NCI-H2171 (cell line): ENCODE results near the gene C1orf216.
"Not testable (repeated sequence)": the region's sequence is repeated elsewhere in the genome, so short reads cannot be mapped to it uniquely, and the experiment has no call there.

Experiments
- DNase-seq: peaks from one replicate; lab custom pipeline; 2025; lab: John Stamatoyannopoulos, UW

The C1orf216 gene

GRCh38 chr1:35706846-35707600 is 11.7 kb downstream of the C1orf216 start:
- peak; percentile 30 for DNase-seq

GRCh38 chr1:35702508-35702907 is 16.2 kb downstream of the C1orf216 start:
- no peak for DNase-seq

- DNase-seq: not testable (repeated sequence)
Measured at GRCh38 chr1:35699152-35699551, 19.5 kb downstream of the C1orf216 start.

- no peak for DNase-seq
Measured at GRCh38 chr1:35692317-35692716, 26.4 kb downstream of the C1orf216 start.

GRCh38 chr1:35691571-35692220 is 27.0 kb downstream of the C1orf216 start:
- DNase-seq: no peak

- no peak for DNase-seq
Measured at GRCh38 chr1:35691080-35691479, 27.6 kb downstream of the C1orf216 start.

- DNase-seq: not testable (repeated sequence)
Measured at GRCh38 chr1:35690103-35690502, 28.6 kb downstream of the C1orf216 start.

GRCh38 chr1:35688161-35688560 is 30.5 kb downstream of the C1orf216 start:
- DNase-seq: no peak

- DNase-seq: no peak
Measured at GRCh38 chr1:35683012-35683411, 35.7 kb downstream of the C1orf216 start.

- no peak for DNase-seq
Measured at GRCh38 chr1:35680271-35680670, 38.4 kb downstream of the C1orf216 start.

- DNase-seq: no peak
Measured at GRCh38 chr1:35675773-35676172, 42.9 kb downstream of the C1orf216 start.

GRCh38 chr1:35674111-35674510 is 44.6 kb downstream of the C1orf216 start:
- DNase-seq: no peak

- DNase-seq: no peak
Measured at GRCh38 chr1:35672116-35672515, 46.6 kb downstream of the C1orf216 start.

- DNase-seq: no peak
Measured at GRCh38 chr1:35668506-35668905, 50.2 kb downstream of the C1orf216 start.

- DNase-seq: no peak
Measured at GRCh38 chr1:35666916-35667315, 51.8 kb downstream of the C1orf216 start.

- no peak for DNase-seq
Measured at GRCh38 chr1:35666216-35666615, 52.5 kb downstream of the C1orf216 start.
